IPS-11a (cell line): Measurements from ENCODE around the gene KRTAP5-9.
"Not testable (repeated sequence)": the region's sequence is repeated elsewhere in the genome, so short reads cannot be mapped to it uniquely, and the experiment has no call there.

Experiments used
- H3K4me3 ChIP-seq: one replicate; pipeline ENCODE4 v1.5.1; 2013; ENCODE audit warnings: low read depth, low read length, control low read depth

KRTAP5-9 gene

GRCh38 chr11:71581826-71582225 lies 33.6 kb downstream of the KRTAP5-9 start:
- H3K4me3 ChIP-seq: no peak overlapping the region

GRCh38 chr11:71582309-71582895 lies 34.2 kb downstream of the KRTAP5-9 start, which contains the start of gene KRTAP5-11:
TSS of gene KRTAP5-11 (minus strand) at chr11:71582875. CDS start at chr11:71582837, 38 bp downstream.
- no peak within 1 kb of the TSS for H3K4me3 ChIP-seq

GRCh38 chr11:71582969-71583368 lies 34.7 kb downstream of the KRTAP5-9 start:
- H3K4me3 ChIP-seq: not testable (repeated sequence)

GRCh38 chr11:71585673-71586072 lies 37.5 kb downstream of the KRTAP5-9 start:
- not testable (repeated sequence) for H3K4me3 ChIP-seq

- not testable (repeated sequence) for H3K4me3 ChIP-seq
These were observed 40.1 kb downstream of the KRTAP5-9 start for GRCh38 chr11:71588314-71588713.

- not testable (repeated sequence) for H3K4me3 ChIP-seq
These were observed 40.8 kb downstream of the KRTAP5-9 start for GRCh38 chr11:71588822-71589545.

GRCh38 chr11:71589546-71589920 lies 41.3 kb downstream of the KRTAP5-9 start:
- not testable (repeated sequence) for H3K4me3 ChIP-seq
